GM23338 (cell line): Measurements from ENCODE around the gene NT5DC4. TPM values are rescaled to one million over a fixed set of nuclear protein-coding genes. Genes with fewer than 3 reads are reported as not detected.

ENCODE experiments used
- ATAC-seq: fragments of 200-7000 bp; cut with Tn5 transposase; 3 replicates; pipeline ENCODE4 v1.9.1; 2020
- DNase-seq: peaks from one replicate; pipeline ENCODE4 v3.0.0-alpha.2; 2015; ENCODE audit warnings: low spot score
- H2AFZ ChIP-seq: fragments of 200-600 bp; sonication (generic); 2 replicates; pipeline ENCODE4 v1.8.0; 2016; ENCODE audit warnings: antibody characterized with exemption, mild to moderate bottlenecking, moderate library complexity
- H3F3A ChIP-seq: fragments of 200-600 bp; sonication (generic); replicated peaks from 2 replicates; pipeline ENCODE4 v1.8.0; 2017; ENCODE audit warnings: antibody characterized with exemption, mixed run types, low read depth
- H3K27ac ChIP-seq: fragments of 200-600 bp; sonication (generic); 2 replicates; pipeline ENCODE4 v1.6.1; 2016; ENCODE audit warnings: low read depth
- H3K27me3 ChIP-seq: fragments of 200-600 bp; sonication (generic); 2 replicates; pipeline ENCODE4 v1.8.0; 2016; ENCODE audit warnings: mild to moderate bottlenecking, mixed run types, moderate library complexity; ENCODE audit not compliant: insufficient read depth
- H3K36me3 ChIP-seq: fragments of 200-600 bp; sonication (generic); 2 replicates; pipeline ENCODE4 v1.8.0; 2016; ENCODE audit warnings: mild to moderate bottlenecking; ENCODE audit not compliant: insufficient read depth
- H3K4me1 ChIP-seq: fragments of 200-600 bp; sonication (generic); 2 replicates; pipeline ENCODE4 v1.8.0; 2016; ENCODE audit warnings: mild to moderate bottlenecking, moderate library complexity; ENCODE audit not compliant: insufficient read depth
- H3K4me2 ChIP-seq: fragments of 200-600 bp; sonication (generic); 2 replicates; pipeline ENCODE4 v1.7.1; 2017; ENCODE audit warnings: mixed run types
- H3K4me3 ChIP-seq: fragments of 200-600 bp; sonication (generic); 2 replicates; pipeline ENCODE4 v1.6.1; 2016; ENCODE audit warnings: mixed run types
- H3K79me2 ChIP-seq: fragments of 200-600 bp; sonication (generic); replicated peaks from 2 replicates; pipeline ENCODE4 v1.8.0; 2017; ENCODE audit warnings: mild to moderate bottlenecking; ENCODE audit not compliant: insufficient read depth
- H3K9me2 ChIP-seq: fragments of 200-600 bp; sonication (generic); 2 replicates; pipeline ENCODE4 v1.8.0; 2017; ENCODE audit not compliant: insufficient read depth
- H4K20me1 ChIP-seq: fragments of 200-600 bp; sonication (generic); replicated peaks from 2 replicates; pipeline ENCODE4 v1.8.0; 2017; ENCODE audit warnings: mild to moderate bottlenecking; ENCODE audit not compliant: insufficient read depth
- H3K27ac Mint-ChIP-seq: 2 replicates; pipeline ENCODE4 v1.8.0; 2020; ENCODE audit warnings: inconsistent platforms, mild to moderate bottlenecking, moderate library complexity, mixed read lengths
- H3K27me3 Mint-ChIP-seq: 3 replicates; pipeline ENCODE4 v1.8.0; 2022; ENCODE audit warnings: low read depth, mild to moderate bottlenecking, moderate library complexity, mixed read lengths, inconsistent platforms; ENCODE audit not compliant: insufficient read depth, poor library complexity
- H3K36me3 Mint-ChIP-seq: 3 replicates; pipeline ENCODE4 v1.8.0; 2021; ENCODE audit warnings: low read depth, mild to moderate bottlenecking, inconsistent platforms, moderate library complexity, mixed read lengths
- H3K4me1 Mint-ChIP-seq: 3 replicates; pipeline ENCODE4 v1.8.0; 2020; ENCODE audit warnings: mild to moderate bottlenecking, inconsistent platforms, mixed read lengths
- H3K4me3 Mint-ChIP-seq: 3 replicates; pipeline ENCODE4 v1.8.0; 2021; ENCODE audit warnings: moderate library complexity, mild to moderate bottlenecking, inconsistent platforms, mixed read lengths
- H3K9me3 Mint-ChIP-seq: 3 replicates; pipeline ENCODE4 v1.8.0; 2020; ENCODE audit warnings: moderate library complexity, mild to moderate bottlenecking, inconsistent platforms, mixed read lengths
- CREB1 ChIP-seq: fragments of 250-450 bp; sonication (Bioruptor Pico); IDR thresholded peaks from 2 replicates; pipeline ENCODE4 v1.5.0; 2020; ENCODE audit warnings: low read depth, mild to moderate bottlenecking, moderate library complexity
- CTCF ChIP-seq, 2 experiments: fragments of 200-600 bp in 1 of 2; sonication (generic) in 1 of 2; conservative IDR thresholded peaks; 2 replicates each; pipeline versions ENCODE4 v1.5.1 to v1.6.1; 2016 to 2017; ENCODE audit warnings: antibody characterized with exemption in 2 of 2, low read depth in 2 of 2, mild to moderate bottlenecking in 2 of 2, moderate library complexity in 1 of 2
- ETS1 ChIP-seq: IDR thresholded peaks from 2 replicates; pipeline ENCODE4 v1.6.1; 2016; ENCODE audit warnings: antibody characterized with exemption
- EZH2 ChIP-seq: fragments of 200-600 bp; sonication (generic); IDR thresholded peaks from one replicate; pipeline ENCODE4 v1.8.0; 2017; ENCODE audit warnings: antibody characterized with exemption, mild to moderate bottlenecking, low read depth; ENCODE audit not compliant: unreplicated experiment
- EZH2phosphoT487 ChIP-seq: fragments of 200-600 bp; sonication (generic); IDR thresholded peaks from one replicate; pipeline ENCODE4 v1.8.1; 2018; ENCODE audit warnings: antibody characterized with exemption; ENCODE audit not compliant: unreplicated experiment
- JUNB ChIP-seq: IDR thresholded peaks from one replicate; pipeline ENCODE4 v1.6.1; 2016; ENCODE audit warnings: antibody characterized with exemption; ENCODE audit not compliant: unreplicated experiment
- NANOG ChIP-seq: IDR thresholded peaks from 2 replicates; pipeline ENCODE4 v1.6.1; 2016; ENCODE audit warnings: antibody characterized with exemption, borderline replicate concordance
- POLR2AphosphoS5 ChIP-seq: IDR thresholded peaks from 2 replicates; pipeline ENCODE4 v1.6.1; 2016; ENCODE audit warnings: antibody characterized with exemption, low read depth
- REST ChIP-seq: IDR thresholded peaks from one replicate; pipeline ENCODE4 v1.6.1; 2018; ENCODE audit warnings: antibody characterized with exemption; ENCODE audit not compliant: unreplicated experiment
- STAT1 ChIP-seq: IDR thresholded peaks from one replicate; pipeline ENCODE4 v1.6.1; 2016; ENCODE audit warnings: antibody characterized with exemption; ENCODE audit not compliant: unreplicated experiment
- ZNF114 ChIP-seq: fragments of 250-450 bp; sonication (Bioruptor Pico); IDR thresholded peaks from 2 replicates; pipeline ENCODE4 v1.5.0; 2020; ENCODE audit warnings: mild to moderate bottlenecking, moderate library complexity
- ZNF331 ChIP-seq: fragments of 250-450 bp; sonication (Bioruptor Pico); IDR thresholded peaks from 2 replicates; pipeline ENCODE4 v1.5.0; 2020; ENCODE audit warnings: low read depth, mild to moderate bottlenecking, moderate library complexity
- ZNF462 ChIP-seq: fragments of 250-450 bp; sonication (Bioruptor Pico); IDR thresholded peaks from 2 replicates; pipeline ENCODE4 v1.5.0; 2020; ENCODE audit warnings: mild to moderate bottlenecking, moderate library complexity
- polyA plus RNA-seq: library from polyadenylated mRNA; unstranded; fragments of >200 nt; fragmentation: Nextera tagmentation; extraction: Ambion mirVana; gene quantifications from 2 replicates; pipeline ENCODE4 v1.2.1, GENCODE V29; 2016
- total RNA-seq: library from RNA; depleted of rRNA; stranded (reverse); fragments of >200 nt; shearing (Covaris generic); gene quantifications from 2 replicates; pipeline ENCODE4 v1.2.3, GENCODE V29; 2014

Gene NT5DC4
- total and polyA plus RNA-seq, 2 experiments from 2014 or later, result not detected

GRCh38 chr2:112709703-112710102, 11.1 kb upstream of the NT5DC4 start:
- no peak overlapping the region for H3K4me2 ChIP-seq
- DNase-seq (no peak), ATAC-seq (no peak)
- H3F3A ChIP-seq, result no peaks in the 10 kb centered on the region
- no peak for TF ChIP-seq POLR2AphosphoS5
- TF ChIP-seq CTCF (conservative IDR thresholded peaks at IDR 0.05; ENCODE audit: low read depth in 2 of 2), result no peak
- TF ChIP-seq ZNF114 (CRISPR knock-in tag), result no peak
- TF ChIP-seq REST, result no peak
- TF ChIP-seq ZNF462 (CRISPR knock-in tag), result no peak
- TF ChIP-seq EZH2, result no peak
- no peak for TF ChIP-seq ZNF331
- no peak for TF ChIP-seq JUNB
- TF ChIP-seq STAT1, result no peak
- no peak for TF ChIP-seq NANOG
- no peak for TF ChIP-seq ETS1
- TF ChIP-seq CREB1 (CRISPR knock-in tag), result no peak
- no peak for TF ChIP-seq EZH2phosphoT487
- no peaks in the 10 kb centered on the region for H4K20me1 ChIP-seq
- H2AFZ ChIP-seq, result no peak overlapping the region
- no peaks in the 10 kb centered on the region for H3K79me2 ChIP-seq
- no peaks in the 10 kb centered on the region for H3K36me3 ChIP-seq
- no peak overlapping the region for H3K27ac Mint-ChIP-seq
- peaks cover 3% of the 10 kb centered on the region; the same call in 1 of the 3 replicates for H3K4me1 Mint-ChIP-seq
- peaks cover 2% of the 10 kb centered on the region for H3K27me3 Mint-ChIP-seq
- H3K9me3 Mint-ChIP-seq, result no peaks in the 10 kb centered on the region
- no peaks in the 10 kb centered on the region for H3K27me3 ChIP-seq
- no peak overlapping the region for H3K4me3 Mint-ChIP-seq
- H3K4me3 ChIP-seq, result no peak overlapping the region
- no peaks in the 10 kb centered on the region for H3K36me3 Mint-ChIP-seq
- no peak overlapping the region for H3K27ac ChIP-seq
- no peaks in the 10 kb centered on the region for H3K4me1 ChIP-seq
- 0 out of 2 replicates have a peak, but pooled peaks cover 4% of the 10 kb centered on the region for H3K9me2 ChIP-seq
